ENCODE results near the gene PRDM7.

GRCh38 chr16:90054554-90054953 is 22.6 kb downstream of the PRDM7 start:
- TF ChIP-seq MAZ (IDR thresholded peaks at IDR 0.05; ENCODE audit: borderline replicate concordance, low read depth, low read length) (no peak), RAD21 (IDR thresholded peaks at IDR 0.05; ENCODE audit: low read length) (no peak), POLR2A (IDR thresholded peaks at IDR 0.05; ENCODE audit: low read depth, low read length) (no peak), CHD1 (IDR thresholded peaks at IDR 0.05; ENCODE audit: low read depth, low read length) (no peak), CTCF (conservative IDR thresholded peaks at IDR 0.05; ENCODE audit: low read depth, low read length) (no peak), RFX5 (IDR thresholded peaks at IDR 0.05; ENCODE audit: low read depth, low read length) (no peak), BHLHE40 (IDR thresholded peaks at IDR 0.05; ENCODE audit: low read depth, low read length) (no peak), MXI1 (IDR thresholded peaks at IDR 0.05; ENCODE audit: borderline replicate concordance, low read depth, low read length) (no peak), CEBPB (IDR thresholded peaks at IDR 0.05; ENCODE audit: low read depth, low read length) (no peak)

Measured in IMR-90 (cell line).